CD4-positive, alpha-beta T cell treated with Interleukin-15 for 1 hour (primary cell): Measurements from ENCODE around the gene S100A11.
A peak's percentile ranks its signal among the peaks of the same experiment; 100 is the strongest.

Experiments used
- DNase-seq: peaks from one replicate; pipeline ENCODE4 v3.0.0-alpha.2; 2020

The S100A11 gene

DNA sequence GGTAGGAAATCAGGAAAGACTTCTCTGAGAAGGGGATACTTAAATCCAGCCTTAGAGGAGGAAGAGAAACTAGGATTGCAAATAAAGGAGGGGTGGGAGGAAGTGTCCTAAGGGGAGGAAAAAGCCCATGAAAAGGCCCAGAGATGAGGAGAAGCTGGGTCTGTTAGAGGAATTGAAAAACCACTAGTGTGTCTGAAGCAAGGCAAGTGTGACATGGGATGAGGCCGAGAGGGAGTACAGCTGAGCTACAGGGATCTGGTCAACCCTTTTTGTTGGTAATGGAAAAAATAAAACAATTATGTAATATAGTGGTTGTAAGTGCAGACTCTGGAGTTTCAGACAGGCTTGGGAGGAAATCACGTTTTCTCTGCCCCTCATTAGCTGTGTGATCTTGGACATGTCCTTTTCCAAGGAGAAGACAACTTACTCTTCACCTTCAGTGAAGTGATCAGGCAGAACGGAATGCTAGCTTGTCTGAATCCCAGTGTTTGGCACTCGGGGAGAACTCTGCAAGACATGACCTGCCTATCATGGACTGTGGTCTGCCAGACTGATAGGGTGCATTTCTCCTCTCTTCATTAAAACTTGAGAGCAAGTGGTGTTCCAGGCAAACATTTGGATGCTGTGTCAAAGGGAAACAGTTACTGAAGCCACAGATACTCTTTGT, 35.7 kb downstream of the S100A11 start:
- no peak for DNase-seq

DNA sequence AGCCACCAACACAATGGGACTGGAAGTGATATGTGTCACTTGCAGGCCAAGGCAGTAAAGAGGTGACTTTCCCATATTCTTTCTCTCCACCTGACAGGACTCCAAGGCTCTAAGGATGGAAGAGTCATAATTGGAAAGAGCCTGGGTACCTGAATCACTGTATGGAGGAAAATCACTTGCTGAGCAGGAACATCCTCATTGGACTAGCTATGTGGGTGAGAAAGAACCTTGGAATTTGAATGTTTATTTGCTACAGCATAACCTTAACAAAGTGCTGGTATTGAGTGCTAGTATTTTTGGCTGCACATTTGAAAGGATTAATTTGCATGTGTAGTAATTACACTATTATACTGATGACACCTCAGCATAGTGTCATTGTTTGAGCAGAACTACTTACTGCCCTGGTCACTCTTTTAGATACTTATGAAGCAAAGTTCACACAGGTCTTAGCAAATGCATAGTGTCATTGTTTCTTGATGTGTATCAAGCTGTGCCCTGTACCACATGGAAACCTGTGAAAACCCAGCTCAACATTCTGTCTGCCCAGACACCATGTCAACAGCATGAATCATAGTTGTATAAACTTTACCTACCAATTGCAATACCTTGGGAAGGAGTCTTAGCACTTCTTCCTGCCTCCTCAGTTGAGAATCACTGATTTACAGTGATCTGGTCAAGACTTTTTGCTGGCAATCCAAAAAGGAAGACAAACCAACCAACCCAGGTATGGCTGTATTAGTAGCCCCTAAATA, 38.0 kb downstream of the S100A11 start:
- DNase-seq: no peak

DNA sequence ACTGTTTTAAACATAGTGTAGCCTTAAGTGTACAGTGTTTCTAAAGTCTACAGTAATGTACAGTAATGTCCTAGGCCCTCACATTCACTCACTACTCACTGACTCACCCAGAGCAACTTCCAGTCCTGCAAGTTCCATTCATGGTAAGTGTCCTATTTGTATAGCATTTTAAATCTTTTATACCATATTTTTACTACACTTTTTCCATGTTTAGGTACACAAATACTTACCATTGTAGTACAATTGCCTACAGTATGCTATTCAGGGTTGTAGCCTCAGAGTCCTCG, 39.6 kb downstream of the S100A11 start:
- DNase-seq: no peak

DNA sequence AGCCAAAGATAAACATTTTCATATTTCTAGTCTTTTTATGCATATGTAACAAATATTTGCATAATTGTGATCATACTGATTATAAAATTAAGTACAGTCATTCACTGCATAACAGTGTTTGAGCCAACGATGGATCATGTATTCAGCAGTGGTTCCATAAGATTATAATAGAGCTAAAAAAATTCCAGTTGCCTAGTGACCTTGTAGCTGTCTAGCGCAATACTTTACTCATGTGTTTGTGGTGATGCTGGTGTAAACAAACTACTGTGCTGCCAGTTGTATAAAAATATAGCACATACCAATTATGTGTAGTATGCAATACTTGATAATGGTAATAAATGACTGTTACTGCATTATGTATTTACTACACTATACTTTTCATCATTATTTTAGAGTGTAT, 41.0 kb downstream of the S100A11 start:
- no peak for DNase-seq

DNA sequence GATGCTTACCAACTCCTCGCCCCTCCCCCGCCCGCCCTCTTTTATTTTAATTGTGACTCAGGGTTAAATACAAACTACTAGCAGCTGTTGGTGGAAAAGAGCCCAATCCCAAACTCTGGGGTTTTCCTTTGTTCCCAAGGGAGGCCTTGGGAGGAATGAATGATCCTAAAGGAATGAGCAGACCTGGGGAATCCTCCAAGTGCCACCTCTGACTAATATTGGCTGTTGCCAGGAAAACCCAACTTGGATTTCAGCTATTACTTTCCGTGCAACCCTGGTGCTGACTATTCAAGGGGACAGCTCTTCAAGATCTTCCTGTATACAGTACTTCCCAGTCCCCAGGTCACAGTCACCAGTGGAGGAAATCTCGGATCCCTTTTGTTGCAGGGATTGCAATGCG, 41.8 kb downstream of the S100A11 start:
- no peak for DNase-seq

DNA sequence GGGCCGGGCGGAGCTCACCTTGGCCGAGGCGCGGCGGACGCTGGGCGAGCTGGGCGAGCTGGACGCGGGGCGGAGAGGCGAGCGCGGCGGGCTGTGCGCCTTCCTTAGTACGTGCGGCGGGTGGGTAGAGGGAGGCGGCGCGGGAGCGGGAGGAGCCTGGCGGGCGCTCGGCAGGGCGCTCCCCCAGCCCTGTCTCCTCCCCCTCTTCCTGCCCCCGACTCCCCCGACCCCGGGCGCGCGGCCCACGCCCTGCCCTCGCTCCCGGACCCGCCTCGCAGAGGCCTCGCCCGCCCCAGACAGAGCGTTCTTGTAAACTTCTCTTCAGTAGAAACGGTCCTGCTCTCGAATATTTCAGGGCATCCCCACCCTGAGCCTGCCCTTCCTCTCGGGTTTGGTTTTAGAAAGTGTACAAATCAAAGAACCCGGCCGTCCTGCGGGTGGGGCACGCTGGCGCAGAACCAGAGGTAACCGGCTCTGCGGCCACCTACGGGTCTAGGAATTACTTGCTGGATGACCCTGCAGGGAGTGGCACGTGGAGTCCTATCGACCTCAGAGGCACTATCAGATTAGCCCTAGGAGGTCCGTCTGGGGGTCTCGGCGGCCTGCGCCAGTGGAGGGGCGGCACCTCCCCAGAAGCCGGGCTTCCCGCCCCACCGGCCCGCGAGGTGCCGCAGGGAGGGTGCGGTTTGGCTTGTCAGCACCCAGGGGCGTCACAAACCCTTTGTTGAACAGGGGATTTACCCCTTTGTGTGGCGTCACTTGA, 42.9 kb downstream of the S100A11 start, which contains the start of gene S100A10:
TSS of gene S100A10 (minus strand) at position 126 of the 763 bp plus-strand sequence. CDS start 7,629 bp downstream, outside the sequence.
- peak; percentile 85 for DNase-seq

DNA sequence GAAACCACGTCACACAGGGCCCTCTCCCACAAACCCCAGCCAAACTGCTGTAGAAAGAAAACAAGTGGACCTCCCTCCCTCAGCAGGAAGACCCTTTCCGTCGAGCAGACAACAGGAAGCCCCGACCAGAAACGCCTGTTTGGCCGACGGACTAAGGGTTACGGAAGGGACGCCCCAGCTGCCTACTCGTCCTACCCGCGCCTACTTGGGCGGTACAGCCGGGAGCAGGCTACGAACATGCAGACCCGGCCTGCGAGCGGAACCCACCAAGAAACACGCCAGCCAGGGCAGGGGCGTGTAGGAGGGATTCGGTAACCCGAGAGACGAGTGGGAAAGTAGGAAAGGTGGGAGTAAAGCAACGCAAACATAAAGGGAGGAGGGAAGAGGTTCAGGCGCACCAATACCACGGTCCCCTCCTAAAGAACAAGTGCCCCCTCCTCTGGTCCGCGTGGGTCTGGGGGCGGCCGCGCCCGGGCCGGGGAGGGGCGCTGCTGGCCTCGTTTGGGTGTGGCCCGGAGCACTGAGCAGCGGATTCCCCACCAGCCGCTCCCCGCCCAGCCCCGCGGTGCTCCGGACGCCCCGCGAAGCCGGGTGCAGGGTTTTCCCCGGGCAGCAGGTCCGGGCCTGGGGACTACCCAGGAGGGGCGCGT, 43.6 kb downstream of the S100A11 start:
- peak; percentile 40 for DNase-seq

DNA sequence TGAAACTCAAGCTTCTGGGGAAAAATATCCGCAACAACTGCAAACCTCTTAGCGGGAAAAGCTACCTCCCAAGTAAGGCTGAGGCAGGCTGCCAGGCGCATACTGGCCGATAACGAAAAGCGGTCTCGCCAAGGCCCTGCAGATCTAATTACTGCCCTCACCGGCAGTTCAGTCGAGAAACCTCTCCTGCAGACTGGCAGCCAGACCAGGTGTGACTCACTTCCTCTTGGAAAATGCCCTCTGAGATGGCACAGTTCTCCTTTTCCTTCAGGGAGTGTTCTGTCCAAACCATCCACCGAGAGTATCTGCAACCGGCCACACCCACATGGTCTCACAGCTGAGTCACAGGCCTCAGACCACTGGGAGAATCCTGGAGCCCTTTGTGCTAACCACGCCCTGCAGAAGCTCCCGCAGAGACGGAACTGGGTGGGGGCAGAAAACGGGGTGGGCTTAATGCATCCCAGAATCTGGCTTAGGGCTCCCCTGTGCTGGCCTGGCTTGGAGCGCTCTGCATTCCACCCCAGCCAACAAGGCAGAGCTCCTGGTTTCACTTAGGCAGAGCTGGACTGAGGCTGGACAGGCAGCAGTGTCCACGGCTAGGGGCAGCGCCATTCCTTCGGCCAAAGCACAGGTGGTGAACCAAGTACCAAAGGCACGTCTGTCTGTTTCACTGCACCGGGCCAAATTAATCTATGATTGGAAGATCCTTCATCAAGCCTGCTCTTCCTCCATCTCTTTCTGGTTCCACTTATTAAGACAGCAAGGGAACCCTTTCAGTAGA, 44.3 kb downstream of the S100A11 start:
- peak; percentile 89 for DNase-seq

DNA sequence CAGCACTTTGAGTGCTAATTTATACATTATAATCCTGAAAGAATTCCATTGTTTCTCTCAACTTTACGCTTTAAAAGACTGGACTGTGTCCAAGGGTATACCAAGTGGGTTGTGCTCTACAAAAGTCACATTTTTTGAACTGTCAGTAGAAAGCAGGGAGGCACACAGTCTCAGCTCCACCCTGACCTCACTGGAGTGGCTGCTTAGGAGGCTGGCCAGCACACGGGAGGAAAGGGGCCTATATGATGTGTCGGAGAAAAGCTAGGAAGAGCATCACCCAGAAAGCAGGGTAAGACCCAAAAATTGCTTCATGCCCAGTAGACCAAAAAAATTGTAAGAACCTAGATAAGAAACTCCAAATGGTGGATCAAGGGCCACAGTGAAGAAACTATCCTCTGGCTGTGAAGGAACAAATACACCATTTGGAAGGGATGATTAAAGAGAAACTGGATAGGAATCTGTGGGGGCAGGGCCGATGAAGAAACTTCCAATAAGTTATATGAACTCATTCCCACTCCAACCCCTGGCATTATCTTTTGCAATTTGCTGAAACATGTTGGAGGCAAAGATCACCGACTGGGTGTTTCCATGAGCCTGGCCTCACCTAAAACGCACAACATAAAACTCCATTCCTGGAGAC, 45.0 kb downstream of the S100A11 start:
- DNase-seq: no peak

DNA sequence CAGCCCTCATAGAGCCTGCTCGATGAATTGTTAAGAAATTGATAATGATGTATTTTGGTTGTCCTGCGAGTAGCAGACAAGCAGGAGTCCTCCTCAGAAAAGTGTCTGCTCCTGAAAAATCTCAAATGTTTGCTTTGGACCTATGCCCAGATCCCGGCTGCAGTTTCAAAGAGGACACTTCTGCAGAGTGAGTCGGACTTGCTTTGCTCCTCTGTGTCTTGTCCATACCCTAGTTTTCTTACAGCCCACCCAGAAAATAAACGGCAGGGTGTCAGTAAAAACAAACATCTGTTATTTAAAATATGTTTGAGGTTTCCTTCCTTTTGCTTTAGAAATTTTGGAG, 46.0 kb downstream of the S100A11 start:
- no peak for DNase-seq

DNA sequence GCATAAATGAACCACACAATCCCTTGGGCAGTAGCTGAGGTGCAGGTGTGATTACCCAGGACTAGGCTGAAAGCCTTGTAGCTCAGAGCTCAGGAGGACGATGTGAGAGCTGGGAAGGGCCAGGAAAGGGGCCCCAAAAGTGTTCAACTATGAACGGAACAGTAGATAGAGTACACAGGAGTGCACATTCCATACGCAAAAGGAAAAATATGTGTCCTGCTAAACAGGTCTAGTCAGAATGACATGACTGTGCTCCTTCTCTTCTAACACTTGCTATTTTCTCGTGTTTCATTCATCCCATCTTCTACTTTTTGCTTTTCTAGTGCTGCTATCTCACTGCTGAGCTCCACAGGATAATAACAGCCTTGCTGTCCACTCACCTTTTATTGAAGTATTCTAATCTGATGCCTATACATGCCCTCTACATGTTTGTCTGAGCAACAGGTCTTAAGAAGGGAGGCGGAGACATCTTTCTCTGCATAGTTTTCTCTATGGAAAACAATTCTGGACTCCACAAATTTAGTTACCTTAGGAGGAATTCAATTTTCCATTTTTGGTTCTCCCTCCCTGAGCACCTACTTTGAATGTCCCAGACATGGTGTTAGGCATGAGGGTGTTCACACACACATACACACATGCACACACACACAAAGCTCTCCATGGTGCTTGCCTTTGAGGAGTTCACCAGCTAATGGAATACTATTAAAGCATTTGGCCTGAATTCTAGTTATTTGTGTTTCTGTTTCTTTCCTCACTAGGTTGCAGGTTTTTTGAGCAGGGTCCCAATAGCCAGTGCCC, 46.5 kb downstream of the S100A11 start:
- no peak for DNase-seq

DNA sequence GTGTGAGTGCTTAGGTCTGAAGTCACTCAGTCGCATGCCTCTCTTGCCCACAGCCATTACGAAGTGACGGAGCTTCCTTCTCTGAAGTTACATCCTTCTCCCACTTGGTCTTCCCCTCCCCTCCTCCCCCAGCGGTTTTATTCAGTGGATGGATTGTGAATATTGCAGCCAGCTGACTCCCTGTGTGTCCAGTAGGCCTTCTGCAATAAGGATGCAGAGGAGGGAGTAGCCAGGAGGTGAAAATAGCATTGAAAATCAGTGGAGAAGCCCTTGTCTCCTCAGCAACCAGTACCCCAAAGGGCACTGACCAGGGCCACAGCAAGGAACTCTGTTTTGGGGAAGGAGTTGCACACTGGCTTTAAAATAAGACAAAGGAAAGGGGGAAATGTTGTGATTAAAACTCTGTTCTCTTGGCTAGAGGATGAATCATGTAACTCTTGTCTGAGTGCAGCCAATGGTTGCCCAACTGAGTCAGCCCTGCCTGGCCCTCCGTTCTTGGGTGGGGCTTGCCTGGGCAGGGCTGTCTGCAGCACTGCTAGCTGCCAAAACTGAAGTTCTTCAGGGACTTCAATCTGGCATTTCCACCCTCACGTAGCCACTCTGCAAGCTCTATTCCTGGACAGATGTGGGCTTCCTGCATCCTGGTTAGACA, 47.5 kb downstream of the S100A11 start:
- peak; percentile 79 for DNase-seq

DNA sequence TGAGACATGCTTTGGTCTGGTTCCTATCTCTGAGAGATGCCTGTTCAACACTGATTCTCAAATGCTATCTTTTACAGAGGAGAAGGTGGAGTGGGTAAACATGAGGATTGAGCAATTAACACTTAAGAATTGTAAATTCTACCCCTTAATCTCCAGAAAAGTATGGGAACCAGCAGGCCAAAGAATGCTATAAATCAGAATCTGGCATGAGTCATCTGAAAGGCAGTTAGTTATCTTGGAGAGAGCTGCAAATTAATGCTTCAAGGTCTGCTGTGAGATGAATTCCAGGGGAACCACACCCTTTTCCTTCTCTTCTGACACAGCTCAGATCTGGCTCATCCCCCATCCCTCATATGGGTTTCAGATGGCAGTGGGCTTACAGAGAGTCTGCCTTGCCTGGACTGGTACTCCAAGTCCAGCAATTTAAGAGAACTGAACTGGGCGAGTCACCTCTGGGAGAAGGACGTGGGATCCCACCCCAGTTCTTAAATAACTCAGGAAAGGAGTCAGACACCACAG, 48.3 kb downstream of the S100A11 start:
- DNase-seq: no peak

DNA sequence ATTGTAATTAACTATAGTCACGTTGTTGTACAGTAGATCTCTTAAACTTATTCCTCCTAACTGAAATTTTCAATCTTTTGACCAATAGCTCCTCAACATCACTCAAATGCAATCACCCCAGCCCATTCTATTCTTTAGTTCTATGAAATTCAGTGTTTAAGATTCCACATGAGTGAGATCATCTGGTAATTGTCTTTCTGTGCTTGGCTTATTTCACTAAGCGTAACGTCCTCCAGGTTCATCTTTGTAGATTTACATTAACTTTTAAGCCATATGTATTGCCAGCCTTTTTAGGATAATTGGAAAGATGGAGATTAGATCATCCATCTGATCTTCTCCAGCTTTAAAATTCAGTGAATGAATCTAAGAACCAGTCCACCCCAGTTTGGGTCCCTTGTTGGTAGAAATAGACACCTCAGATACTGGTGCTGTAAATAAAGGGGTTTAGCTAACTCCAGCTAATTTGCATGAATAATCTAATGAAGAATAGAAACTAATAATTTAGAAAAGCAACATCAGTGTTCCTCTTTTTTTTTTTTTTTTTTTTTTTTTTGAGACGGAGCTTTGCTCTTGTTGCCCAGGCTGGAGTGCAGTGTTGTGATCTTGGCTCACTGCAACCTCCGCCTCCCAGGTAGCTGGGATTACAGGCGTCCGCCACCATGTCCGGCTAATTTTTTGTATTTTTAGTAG, 50.2 kb downstream of the S100A11 start:
- no peak for DNase-seq

DNA sequence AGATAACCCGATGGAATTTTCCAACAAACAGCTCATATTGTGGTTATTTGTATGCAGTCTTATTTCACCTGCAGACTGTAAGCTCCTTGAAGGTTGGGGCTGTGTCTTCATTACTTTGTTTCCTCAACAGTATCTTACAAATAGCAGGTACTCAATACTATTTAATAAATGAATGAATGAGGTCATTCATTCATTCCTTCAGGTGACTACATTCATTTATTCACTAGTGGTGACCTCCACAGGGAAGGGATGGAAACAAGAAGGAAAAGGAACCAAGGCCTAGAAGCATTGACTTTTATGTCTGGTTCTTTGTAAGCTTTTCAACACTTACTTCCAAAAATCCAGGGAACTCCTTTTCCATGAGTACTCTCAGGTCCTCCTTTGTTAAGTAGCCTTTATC, 51.0 kb downstream of the S100A11 start:
- no peak for DNase-seq

DNA sequence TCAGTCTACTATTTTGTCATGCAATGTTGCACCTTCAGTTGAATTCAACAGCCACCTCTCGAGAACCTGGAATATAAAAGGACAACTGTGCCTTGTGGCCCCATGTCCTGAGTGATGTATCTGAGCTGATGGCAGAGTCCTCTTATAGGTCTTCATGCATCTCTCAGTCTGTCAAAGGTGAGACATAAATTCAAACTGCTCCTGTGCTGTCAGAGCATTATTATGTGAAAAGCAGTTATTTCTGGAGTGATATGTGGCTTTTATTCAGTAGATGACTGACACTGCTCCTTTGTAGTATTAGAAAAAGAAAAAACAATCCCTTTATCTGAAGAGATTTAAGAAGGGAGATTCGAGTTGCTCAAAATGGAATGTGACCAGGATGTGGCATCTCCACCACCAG, 51.5 kb downstream of the S100A11 start:
- no peak for DNase-seq

DNA sequence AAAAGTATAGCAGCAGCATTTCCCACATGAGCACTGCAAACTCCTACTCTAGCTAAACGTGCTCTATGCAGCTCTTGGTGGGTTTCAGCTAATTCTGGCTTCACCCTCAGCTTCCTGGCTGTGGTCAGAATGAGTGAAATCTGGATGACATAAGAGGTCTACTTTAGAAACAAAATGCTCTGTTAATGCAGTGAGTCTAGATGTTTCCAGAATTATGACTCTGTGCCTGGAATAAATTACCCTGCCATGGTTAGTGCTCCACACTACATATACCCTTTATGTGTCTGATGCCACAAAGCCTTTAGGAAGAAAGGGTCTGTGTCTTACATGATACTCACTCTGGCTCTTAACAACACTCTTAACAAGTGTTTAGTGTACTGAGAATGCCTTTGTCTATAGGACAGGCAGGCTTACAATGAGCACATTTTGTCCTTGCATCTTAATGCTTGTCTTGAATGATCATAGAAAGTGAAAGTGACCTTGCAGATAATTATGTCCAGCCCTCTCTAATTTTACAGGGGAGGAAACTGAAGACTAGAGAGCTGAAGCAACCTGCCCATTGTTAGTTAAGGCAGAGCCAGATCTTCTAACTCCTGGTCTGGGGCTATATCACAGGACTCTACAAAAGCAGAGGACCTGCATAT, 52.4 kb downstream of the S100A11 start:
- no peak for DNase-seq
